CD4-positive, alpha-beta T cell treated with Interleukin-17A for 4 hours (primary cell): Measurements from ENCODE around the gene NUP153.
"Not testable (repeated sequence)": the region's sequence is repeated elsewhere in the genome, so short reads cannot be mapped to it uniquely, and the experiment has no call there.

Experiments used
- DNase-seq: peaks from one replicate; pipeline ENCODE4 v3.0.0-alpha.2; 2020; ENCODE audit warnings: mixed read lengths

The NUP153 gene

DNA sequence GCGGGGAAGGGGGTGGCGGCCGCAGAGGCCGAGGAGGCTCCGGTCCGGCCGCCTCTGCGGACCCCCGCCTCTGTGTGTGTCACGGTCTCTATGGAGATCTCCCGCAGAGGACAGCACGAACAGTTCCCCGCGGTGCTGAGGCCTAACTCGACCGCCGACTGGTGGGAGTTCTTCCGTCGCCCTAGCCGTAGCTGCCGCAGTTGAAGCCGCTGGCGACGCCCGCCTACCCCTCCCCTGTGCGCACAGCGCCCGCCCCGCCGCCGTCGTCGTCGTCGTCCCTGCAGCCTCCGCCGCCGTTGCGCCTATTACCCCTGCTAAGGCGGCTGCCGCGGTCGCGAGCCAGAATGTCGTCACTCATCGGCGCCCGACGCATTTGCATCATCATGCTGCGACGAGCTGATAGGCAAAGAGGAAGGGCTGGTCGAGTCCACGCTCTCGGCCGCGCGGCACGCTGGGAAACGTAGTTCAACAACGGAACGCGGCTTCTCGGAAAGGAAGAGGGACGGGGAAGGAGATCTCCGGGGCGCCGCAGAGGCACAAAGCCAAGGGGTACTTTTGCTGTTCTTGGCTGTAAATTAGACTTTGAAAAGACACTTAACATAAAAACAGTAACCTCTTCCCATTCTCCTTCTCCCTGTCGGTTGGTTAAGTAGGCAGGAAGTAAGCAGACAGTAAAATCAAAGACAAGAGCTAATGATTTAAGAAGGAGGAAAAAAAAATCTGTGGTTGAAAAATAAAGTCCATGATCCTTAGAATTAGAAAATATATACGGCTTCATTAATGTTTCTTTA is at the start of gene NUP153:
Gene NUP153 (minus strand): TSS at position 346 of the 791 bp plus-strand sequence. CDS start 538 bp downstream, outside the sequence.
- peak; percentile 98 for DNase-seq

- no peak for DNase-seq
These were observed 47.5 kb upstream of the NUP153 start for GRCh38 chr6:17754254-17754653.

DNA sequence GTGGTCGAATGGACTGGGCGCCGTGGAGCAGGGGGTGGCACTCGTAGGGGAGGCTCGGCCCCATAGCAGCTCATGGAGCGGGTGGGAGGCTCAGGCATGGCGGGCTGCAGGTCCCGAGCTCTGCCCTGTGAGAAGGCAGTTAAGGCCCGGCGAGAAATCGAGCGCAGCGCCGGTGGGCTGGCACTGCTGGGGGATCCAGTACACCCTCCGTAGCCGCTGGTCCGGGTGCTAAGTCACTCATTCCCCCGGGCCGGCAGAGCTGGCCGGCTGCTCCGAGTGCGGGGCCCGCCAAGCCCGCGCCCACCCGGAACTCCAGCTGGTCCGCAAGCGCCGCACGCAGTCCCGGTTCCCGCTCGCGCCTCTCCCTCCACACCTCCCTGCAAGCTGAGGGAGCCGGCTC is 38.6 kb upstream of the NUP153 start:
- DNase-seq = not testable (repeated sequence)

DNA sequence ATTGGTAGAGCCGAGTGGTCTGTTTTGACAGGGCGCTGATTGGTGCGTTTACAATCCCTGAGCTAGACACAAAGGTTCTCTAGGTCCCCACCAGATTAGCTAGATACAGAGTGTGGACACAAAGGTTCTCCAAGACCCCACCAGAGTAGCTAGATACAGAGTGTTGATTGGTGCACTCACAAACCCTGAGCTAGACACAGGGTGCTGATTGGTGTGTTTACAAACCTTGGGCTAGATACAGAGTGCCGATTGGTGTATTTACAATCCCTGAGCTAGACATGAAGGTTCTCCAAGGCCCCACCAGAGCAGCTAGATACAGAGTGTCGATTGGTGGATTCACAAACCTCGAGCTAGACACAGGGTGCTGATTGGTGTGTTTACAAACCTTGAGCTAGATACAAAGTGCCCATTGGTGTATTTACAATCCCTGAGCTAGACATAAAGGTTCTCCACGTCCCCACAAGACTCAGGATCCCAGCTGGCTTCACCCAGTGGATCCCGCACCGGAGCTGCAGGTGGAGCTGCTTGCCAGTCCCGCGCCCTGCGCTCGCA is 38.1 kb upstream of the NUP153 start:
- DNase-seq = not testable (repeated sequence)

DNA sequence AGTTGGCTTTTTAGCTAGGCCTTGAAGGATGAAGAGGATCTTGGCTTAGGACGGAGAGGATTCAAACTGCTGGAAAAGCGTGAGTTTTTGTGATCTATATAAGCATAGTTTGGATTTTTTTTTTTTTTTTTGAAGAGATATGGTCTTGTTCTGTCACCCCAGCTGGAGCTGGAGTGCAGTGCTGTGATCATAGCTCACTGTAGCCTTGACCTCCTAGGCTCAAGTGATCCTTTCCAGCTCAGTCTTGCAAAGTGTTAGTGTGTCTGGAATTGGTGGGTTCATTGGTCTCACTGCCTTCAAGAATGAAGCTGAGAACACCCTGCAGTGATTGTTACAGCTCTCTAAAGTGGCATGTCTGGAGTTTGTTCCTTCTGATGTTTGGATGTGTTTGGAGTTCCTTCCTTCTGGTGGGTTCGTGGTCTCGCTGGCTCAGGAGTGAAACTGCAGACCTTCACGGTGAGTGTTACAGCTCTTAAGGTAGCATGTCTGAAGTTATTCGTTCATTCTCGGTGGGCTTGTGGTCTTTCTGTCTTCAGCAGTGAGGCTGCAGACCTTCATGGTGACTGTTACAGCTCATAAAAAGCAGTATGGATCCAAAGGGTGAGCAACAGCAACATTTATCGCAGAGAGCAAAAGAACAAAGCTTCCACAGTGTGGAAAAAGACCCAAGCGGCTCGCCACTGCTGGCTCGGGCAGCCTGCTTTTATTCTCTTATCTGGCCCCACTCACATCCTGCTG is 37.5 kb upstream of the NUP153 start:
- no peak for DNase-seq

GRCh38 chr6:17741507-17741906 is 34.8 kb upstream of the NUP153 start:
- no peak for DNase-seq

GRCh38 chr6:17740559-17741220 is 34.0 kb upstream of the NUP153 start:
- DNase-seq = no peak

DNA sequence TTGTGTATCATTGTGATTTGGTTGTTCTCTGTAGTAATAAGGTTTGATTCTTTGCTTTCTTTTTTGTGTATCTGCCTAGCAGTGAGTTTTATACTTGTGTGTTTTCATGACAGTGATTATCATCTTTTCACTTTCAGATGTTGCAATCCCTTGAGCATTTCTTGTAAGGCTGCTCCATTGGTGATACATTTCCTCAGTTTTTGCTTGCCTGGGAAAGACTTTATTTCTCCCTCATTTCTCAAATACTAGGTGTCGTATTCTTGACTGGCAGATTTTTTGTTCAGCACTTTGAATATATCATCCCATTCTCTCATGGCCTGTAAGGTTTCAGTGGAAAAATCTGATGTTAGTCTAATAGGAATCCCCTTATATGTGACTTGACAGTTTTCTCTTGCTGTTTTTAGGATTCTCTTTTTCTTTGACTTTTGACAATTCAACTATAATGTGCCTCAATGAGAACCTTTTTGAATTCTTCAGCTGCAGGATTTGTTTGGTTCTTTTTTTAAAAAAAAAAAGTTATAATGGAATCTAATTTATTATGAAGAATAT is 31.1 kb upstream of the NUP153 start:
- DNase-seq = no peak

GRCh38 chr6:17735311-17735710 is 28.6 kb upstream of the NUP153 start:
- DNase-seq = not testable (repeated sequence)

- no peak for DNase-seq
These were observed 23.5 kb upstream of the NUP153 start for GRCh38 chr6:17730078-17730704.

- DNase-seq = no peak
These were observed 22.7 kb upstream of the NUP153 start for GRCh38 chr6:17729223-17730077.

GRCh38 chr6:17728551-17729222 is 22.0 kb upstream of the NUP153 start:
- no peak for DNase-seq

GRCh38 chr6:17725083-17725482 is 18.4 kb upstream of the NUP153 start:
- no peak for DNase-seq

GRCh38 chr6:17724341-17724740 is 17.6 kb upstream of the NUP153 start:
- DNase-seq = no peak

DNA sequence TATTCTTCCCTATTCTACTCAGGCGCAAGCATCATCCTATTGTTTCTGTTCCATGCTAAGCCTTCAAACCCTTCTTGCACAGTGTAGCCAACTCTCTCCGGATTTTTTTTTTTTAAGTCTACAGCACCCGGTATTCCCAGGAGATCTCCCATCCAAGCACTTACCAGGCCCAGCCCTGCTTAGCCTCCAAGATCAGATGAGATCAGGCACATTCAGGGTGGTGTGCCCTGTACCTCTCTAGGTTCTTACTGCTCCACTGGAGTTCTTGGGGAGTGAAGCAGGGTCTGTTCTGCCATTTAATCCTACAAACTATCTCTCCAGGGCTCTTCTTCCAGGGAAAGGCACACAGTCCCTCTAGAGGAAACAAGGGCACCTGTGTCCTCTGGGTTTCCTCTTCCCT is 14.9 kb upstream of the NUP153 start:
- no peak for DNase-seq

- no peak for DNase-seq
These were observed 12.8 kb upstream of the NUP153 start for GRCh38 chr6:17719323-17720041.

DNA sequence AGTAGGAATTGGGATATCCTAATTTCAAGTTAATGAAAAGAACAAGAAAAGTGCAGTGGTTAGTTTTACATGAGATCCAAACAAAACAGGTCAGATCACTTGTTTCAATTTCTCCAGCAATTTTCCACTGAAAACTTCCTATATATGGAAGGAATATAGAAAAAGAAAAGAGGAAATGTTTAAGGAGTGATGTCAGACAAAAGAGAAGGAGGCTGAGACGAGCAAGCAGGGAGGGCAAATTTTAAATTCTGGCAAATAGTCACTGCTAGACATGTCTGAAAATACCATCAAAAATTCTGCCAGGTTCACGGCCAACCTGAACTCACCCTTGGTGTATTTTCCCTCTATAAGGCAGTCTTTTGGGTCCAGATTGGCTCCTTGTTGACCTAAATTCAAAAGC is 9.5 kb upstream of the NUP153 start:
- DNase-seq = no peak

GRCh38 chr6:17714879-17715851 is 8.4 kb upstream of the NUP153 start:
- DNase-seq = peak; percentile 46

- no peak for DNase-seq
These were observed 7.5 kb upstream of the NUP153 start for GRCh38 chr6:17714177-17714576.
